Loucy (cell line): ENCODE results near the gene IL10RB.

Experiments
- EZH2phosphoT487 ChIP-seq: fragments of 200-600 bp; IDR thresholded peaks from 2 replicates; pipeline ENCODE4 v1.6.1; 2018; ENCODE audit warnings: antibody characterized with exemption, mild to moderate bottlenecking, moderate library complexity, borderline replicate concordance
- TF ChIP-seq, protein P1 (sequence below): fragments of 200-600 bp; sonication (generic); conservative IDR thresholded peaks from 2 replicates; pipeline ENCODE4 v1.5.1; 2014; ENCODE audit warnings: mild to moderate bottlenecking, antibody characterized with exemption, low read length

DNA sequence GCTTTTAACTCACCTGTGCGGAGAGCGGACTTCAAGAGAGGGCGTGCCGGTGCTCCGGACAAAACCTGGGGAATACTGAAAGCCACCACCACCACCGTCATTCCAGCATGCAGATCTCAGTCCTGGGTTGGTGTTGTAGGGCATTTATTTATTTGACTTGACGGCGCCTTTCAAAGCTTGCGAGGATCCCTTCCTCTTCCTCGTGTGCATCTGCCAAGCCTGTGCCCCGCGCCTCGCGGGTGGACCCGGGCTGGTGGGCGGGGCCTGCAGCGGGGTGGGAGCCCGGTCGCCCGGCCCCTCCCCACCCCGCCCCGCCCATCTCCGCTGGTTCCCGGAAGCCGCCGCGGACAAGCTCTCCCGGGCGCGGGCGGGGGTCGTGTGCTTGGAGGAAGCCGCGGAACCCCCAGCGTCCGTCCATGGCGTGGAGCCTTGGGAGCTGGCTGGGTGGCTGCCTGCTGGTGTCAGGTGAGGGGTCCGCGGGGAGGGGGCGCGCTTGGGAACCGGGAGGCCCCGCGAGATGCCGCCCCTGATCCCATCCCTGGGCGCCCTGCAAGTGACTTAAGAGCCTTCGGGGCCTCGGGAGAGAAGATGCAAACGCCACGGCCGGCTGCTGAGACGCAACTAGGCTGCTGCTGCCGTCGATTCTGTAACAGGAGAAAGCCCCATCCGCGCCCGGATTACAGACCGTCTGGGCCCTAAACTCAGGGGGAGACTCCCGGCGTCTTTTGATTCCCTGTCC, at the start of gene IL10RB:
- TF ChIP-seq, protein P1, sequence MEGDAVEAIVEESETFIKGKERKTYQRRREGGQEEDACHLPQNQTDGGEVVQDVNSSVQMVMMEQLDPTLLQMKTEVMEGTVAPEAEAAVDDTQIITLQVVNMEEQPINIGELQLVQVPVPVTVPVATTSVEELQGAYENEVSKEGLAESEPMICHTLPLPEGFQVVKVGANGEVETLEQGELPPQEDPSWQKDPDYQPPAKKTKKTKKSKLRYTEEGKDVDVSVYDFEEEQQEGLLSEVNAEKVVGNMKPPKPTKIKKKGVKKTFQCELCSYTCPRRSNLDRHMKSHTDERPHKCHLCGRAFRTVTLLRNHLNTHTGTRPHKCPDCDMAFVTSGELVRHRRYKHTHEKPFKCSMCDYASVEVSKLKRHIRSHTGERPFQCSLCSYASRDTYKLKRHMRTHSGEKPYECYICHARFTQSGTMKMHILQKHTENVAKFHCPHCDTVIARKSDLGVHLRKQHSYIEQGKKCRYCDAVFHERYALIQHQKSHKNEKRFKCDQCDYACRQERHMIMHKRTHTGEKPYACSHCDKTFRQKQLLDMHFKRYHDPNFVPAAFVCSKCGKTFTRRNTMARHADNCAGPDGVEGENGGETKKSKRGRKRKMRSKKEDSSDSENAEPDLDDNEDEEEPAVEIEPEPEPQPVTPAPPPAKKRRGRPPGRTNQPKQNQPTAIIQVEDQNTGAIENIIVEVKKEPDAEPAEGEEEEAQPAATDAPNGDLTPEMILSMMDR = no peak
- no peak for TF ChIP-seq EZH2phosphoT487
